ENCODE results near the gene DEK.

Gene DEK

DNA sequence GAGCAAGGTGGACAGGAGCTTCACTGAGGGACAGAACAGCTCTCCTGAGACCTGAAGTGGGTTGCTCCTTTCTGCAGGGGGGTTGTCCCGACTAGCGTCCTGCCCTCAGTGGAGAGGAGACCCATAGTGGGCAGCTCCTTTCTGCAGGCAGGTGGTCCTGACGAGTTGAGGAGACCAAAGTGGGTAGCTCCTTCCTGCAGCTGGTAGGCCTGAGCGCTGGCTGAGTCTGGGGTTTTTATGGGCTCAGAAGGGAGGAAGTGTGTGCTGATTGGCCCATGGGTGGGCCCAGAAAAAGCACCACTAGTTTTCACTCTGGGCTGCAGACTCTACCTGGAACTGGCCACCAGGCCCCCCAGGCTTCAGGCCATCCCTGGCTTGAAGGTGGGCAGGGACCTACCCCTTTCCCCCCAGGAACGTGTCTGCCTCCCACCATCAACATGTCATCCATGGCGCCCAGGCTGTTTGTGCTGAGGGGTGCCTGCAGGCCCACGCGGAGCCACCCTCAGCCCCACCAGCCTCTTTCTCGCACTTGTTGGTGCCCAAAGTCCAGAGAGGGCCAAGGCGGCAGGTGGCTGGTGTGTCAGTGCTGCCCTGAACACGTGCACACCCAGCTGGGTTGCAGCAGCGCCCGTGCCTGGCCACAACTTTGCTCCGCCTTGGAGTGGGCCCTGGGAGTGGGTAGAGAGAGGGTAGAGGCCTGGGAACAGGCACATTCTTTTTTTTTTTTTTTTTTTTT is 1.6 kb upstream of the DEK start:
- DNase-seq: no peak

DNA sequence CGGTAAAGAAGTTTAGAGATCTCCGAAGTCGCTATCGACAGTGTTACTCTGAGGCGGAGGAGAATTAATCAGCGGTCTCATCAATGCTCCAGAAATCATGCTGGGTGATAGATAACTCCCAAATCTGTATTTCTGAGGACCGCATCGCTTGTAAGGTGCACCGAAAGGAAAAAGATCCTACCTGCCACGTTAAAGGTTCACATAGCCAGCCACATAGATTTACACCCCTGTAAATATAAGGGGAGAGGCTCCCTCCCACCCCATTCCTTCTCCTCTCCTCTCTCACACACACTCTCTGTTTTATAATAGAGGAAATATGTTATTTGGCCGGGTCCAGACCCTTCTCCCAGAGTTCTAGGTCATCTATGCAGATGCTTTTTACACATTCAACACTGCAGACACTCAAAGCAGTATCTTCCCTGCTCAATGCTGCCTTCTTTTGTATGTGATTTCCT is 620 bp upstream of the DEK start:
- DNase-seq: peak in 2 of 4 experiments; percentile 4 to 7

DNA sequence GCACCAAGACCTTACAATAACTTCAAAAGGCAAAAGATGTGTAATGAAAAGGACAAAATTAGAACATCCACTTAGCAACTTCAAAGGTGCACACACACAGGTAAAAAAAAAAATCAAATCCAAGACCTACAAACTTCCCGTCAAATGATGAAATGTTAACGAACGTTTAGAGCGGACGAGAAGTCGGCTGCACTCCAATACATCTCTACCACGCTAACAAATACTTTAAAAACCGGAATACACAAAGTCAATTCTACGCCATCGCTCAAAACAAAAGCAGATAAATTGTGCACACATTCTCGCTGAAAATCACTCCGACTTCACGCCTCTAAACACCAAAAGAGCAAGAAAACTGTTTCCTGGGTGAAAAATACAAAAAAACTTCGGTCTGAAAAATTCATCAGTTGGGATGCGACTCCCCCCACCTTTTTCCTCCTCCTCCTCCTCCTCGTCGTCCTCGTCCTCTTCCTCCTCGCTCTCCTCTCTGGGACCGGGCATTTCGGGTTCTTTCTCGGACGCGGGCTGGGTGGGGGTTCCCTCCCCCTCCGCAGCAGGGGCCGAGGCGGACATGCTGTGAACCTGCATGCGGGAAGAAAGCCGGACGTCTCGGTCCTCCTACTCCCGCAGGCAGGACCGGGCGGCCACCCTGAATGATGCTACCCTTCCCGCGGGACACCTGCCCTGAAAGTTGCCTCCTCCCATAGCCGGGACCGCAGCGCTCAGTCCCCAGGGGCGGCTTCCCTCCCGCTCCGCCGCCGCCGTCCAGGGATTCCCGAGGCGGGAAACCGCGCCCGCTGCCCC is 712 bp downstream of the DEK start:
- peak in 3 of 4 experiments; percentile 11 to 24 (median 17) for DNase-seq

DNA sequence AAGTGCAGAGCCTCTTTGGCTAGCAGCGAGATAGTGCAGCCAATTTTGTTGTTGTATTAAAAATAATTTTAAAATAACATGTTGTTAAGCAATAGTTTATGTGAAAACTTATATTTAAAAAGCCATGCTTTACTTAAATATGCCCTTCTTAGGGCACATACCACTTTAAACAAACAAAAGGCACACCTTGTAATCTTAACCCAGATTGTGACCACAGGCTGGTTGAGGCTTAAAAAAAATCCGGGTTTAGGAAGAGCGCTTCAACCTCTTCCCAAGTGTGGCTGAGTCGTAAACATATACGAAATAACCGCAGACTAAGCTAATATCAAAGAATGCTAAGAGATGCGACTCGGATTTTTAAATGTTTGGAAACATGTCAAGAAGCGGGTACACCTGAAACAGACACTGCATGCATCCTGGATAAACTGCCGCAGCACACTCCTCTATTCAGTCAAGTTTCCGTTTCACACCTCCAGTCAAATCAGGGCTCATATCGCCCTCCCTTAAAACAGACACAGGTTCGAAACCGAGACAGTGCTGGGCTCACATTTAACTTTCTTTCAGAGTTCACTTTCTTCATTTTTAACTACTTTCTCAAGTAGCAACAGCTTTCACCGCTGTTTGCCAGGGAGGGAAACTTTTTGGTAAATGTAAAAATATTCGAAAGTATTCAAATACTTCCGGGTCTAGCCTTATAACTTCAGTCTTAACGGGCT is 1.5 kb downstream of the DEK start:
- DNase-seq: peak; percentile 7 to 16 (median 11)

DNA sequence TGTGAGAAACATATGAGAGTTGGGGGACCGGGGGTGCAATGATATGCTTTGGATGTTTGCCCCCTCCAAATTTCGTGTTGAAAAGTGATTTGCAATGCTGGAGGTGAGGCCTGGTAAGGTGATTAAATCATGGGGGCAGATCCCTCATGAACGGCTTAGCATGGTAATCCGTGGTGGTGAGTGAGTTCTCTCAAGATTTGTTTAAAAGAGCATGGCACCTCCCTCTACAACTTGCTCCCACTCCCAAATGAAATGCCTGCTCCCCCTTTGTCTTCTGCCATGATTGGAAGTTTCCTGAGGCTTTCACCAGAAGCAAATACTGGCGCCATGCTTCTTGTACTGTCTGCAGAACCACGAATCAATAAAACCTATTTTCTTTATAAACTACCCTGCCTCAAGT is 2.5 kb downstream of the DEK start:
- no peak for DNase-seq

DNA sequence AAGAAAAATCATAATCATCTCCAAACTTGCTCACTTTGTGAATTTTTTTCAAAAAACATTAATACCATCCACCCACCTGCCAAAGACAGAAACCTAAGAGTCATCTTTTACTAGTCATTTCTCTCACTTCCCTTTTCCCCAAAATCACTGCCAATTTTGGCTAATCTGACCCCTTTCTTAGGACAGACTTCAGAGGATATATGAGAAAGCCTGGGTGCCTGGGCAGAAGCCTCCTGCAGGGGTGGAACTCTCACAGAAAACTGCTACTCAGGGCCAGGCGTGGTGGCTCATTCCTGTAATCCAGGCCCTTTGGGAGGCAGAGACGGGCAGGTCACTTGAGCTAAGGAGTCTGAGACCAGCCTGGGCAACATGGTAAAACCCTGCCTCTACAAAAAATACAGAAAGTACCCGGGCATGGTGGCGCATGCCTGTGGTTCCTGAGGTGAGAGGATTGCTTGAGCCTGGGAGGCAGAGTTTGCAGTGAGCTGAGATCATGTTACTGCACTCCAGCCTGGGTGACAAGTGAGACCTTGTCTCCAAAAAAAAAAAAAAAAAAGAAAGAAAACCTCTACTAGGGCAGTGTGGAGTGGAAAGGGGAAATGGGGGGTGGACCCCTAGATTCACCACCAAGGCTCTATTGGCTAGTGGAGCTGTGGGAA is 3.8 kb downstream of the DEK start:
- DNase-seq: peak; percentile 70 to 91 (median 78)

DNA sequence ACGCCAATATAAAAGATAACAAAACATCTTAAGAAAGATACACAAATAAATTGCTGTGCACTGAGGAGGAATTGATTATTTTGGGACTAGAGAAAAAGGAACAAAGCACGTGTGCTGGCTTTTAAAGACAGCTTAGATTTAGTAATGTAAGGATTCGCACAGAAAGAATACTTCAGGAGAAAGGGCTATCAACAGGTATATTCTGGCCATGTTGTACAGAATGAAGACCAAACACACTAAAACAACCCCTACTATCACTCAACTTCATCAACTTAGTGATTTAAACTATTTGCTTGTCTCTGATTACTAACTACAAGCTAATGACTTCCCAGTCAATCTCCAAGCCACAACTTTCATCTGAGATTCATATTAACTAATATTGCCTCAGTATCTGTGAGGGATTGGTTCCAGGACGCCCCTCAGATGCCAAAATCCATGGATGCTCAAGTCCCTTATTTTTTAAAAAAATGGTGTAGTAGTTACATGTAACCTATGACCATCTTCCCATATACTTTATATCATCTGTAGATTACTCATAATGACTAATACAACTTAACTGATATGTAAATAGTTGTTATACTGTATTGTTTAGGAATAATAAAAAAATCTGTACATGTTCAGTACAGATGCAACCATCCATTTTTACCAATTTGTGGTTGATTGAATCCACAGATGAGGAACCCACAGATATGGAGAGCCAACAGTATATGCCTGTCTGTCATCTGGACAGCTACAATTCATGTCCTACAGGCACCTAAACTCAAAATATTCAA is 4.5 kb downstream of the DEK start:
- peak in 1 of 4 experiments; percentile 7 for DNase-seq

DNA sequence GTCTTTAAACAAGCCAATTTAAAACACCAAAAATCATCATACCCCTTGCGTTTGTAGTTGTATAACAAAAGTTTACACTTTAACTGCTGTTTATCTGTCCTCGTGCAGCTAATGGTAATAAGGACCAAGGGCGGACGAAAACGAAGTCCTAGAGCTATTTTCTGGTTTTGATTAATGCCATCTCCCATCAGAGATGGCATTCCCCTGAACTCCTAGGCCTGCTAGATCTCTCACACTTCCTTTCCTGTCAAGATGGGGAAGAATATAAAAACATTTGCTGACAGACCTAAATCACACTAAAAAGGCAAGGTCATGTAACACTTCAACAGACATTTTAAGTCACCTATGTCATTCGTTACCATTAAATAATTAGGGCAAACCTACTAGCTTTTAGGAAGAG is 9.5 kb downstream of the DEK start:
- DNase-seq: no peak

DNA sequence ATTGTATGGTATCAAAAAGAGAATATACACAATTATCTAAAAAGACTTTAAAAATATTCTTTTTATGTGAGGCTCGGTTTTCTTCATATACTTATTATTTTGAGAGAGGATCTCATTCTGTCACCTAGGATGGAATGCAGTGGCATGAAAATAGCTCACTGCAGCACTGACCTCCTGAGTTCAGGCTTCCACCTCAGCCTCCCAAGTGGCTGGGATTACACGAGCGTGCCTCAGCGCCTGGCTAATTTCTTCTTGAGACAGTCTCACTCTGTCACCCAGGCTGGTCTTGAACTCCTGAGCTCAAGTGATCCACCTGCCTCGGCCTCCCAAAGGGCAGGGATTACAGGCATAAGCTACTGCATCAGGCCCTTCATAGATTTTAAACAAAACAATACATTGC is 10.7 kb downstream of the DEK start:
- DNase-seq: no peak

DNA sequence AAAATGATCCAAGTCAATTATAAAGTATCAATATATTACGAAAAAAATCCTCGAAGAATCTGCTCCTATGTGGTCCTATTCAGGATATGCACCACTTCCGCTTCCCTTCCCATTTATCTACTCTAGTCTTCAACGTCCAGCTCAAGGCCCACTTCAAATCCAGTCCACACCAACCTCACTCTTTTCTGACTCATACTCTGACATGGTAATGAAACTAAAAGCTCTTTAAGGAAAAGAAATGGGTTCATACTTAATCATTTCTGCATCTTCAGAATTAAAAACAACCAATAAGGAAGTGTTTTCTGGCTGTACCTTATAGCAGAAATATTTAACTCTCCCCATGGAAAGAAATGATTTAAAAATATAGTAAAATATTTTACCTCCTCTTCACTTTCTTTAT is 15.1 kb downstream of the DEK start:
- DNase-seq: no peak

DNA sequence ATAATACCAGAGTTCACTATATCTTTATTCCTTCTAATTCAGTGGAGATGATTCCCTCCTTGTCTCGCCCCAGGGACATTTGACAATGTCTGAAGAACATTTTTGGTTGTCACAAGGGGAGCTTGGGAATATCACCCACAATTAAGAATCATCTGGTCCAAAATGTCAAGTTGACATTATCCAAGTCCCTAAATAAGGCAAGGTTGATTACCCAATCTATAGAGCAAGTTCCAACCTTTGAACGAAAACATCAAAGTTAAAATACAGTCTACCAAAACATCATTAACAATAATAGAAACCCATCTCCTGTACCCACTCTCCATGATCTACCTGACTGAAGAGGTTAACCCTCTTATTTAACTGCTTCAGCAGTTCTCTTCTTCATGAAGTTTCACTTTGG is 15.6 kb downstream of the DEK start:
- no peak for DNase-seq

DNA sequence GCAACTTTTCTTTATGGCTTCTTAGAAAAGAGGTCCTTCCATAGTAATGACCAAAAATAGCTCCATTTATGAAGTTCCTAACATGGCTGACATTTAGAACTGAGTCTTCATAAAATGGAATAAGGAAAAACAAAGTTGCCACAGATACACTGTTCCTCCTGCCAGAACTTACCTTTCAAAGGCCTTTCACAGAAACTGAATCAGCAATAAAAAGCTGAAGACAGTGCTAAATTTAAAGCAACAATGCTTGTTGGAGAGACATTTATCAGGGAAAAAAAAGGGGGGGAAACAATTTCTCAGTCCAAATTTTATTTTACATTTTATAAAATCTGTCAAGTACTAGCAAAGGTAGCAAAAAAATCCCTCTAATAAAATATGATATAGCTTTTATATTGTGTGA is 17.3 kb downstream of the DEK start:
- DNase-seq: no peak

DNA sequence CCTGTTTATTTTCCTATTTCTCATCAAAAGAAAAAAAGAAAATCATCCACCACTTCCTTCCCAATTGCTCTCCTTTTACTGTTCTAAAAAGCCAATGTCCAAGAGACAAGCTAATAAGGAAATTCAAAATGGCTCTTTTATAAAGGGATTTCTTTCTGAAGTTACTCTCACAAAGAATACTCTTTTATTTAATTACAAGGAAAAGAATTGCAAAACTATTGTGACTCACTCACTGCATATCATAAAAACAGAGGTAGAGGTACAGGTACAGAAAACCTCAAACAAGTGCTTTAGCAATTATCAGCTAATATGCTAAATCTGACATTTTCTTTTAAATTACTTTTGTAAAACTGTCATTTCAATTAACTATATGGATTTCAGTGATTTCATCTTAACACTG is 18.1 kb downstream of the DEK start:
- no peak for DNase-seq

DNA sequence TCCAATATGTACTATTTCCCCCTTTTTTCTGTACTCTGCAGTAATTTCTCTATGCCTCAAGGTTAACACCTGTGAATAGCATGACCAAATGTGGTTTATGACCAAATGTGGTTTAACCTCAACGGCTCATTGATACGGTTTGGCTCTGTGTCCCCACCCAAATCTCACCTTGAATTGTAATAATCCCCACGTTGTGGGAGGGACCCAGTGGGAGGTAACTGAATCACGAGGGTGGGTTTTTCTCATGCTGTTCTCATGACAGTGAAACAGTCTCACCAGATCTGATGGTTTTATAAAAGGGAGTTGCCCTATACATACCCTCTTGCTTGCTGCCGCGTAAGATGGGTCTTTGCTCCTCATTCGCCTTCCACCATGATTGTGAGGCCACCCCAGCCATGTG is 18.7 kb downstream of the DEK start:
- DNase-seq: no peak

DNA sequence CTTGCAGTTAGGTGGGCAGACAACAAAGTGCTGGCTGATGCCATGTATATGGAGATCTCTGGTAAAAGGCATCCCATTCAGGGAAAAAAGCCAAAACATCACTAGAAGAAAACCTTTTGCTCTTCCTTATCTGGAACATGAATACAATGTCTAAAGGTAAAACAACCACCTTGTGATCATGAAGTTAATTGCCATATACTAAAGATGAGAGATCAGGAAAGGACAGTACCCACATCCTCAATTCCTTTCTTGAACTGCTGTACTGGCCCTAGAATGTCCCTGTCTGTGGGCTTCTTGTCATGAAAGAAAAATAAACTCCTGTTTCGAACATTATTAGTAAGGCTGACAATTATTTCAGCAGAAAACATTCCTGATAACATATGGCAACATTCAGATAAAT is 19.3 kb downstream of the DEK start:
- DNase-seq: no peak

DNA sequence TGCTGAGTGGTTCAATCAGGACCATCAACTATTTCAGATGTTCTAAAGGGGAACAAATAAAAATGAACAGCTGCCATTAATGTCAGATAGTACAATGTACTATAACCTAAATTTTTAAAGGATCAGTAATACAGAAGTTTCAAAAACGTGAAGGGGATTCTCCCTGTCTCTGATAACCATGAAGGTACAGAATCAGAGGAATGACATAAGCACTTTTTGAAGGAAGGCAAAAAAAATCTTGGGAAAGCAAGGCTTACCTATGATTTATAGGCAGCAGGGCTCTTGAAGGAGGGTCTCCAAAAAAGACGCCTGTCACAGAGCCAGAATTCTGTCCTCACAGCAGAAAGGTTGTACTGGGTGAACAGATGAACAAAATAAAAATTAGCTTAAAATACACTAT is 20.1 kb downstream of the DEK start:
- DNase-seq: no peak

DNA sequence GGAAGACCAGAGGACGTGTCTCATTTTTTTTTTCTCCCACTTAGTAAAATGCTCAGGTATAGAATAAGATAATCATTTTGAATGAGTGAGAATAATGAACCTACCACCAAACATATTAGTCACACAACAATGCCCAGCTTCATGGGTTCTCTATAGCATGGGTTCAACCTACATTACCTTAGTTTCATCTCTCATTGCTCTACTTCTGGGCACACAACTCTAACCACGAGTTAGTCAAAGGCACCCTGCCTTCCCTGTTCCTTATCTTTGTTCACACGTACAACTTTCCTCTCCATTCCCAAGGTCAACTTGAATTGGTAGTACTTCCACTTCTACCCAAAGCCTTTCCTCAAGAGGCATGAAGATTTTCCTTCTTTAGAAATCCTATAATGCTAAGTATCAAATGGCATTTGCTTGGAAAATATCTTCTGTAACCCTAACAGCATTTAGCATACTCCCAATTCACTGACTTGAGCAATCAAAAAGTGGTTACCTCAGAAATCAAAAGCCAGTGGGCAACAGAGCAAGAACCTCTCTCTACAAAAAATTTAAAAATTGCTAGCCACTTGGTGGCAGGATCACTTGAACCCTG is 20.9 kb downstream of the DEK start:
- no peak for DNase-seq

DNA sequence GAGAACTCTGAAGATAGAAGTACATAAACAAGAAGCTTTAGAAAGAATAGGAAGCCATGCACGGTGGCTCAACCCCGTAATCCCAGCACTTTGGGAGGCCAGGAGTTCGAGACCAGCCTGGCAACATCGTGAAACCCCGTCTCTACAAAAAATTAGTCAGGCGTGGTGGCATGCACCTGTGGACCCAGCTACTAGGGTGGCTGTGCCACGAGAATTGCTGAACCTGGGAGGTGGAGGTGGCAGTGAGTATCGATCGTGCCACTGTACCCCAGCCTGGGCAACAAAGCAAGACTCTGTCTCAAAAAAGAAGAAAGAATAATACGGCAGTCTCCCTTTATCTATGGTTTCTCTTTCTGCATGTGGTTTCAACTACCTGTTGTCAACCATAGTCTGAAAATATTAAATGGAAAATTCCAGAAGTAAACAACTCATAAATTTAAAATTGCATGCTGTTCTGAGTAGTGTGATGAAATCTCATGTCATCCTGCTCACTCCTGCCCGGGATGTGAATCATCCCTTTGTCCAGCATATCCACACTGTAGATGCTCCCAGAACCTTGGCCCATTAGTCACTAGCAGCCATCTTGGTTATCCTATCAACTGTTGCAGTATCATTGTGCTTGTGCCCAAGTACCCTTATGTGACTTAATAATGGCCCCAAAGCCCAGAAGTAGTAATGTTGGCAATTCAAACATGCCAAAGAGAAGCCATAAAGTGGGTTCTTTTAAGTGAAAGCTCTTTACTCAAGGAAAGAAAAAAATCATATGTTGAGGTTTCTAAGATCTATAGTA is 22.1 kb downstream of the DEK start:
- DNase-seq: peak in 2 of 4 experiments; percentile 4 to 29

DNA sequence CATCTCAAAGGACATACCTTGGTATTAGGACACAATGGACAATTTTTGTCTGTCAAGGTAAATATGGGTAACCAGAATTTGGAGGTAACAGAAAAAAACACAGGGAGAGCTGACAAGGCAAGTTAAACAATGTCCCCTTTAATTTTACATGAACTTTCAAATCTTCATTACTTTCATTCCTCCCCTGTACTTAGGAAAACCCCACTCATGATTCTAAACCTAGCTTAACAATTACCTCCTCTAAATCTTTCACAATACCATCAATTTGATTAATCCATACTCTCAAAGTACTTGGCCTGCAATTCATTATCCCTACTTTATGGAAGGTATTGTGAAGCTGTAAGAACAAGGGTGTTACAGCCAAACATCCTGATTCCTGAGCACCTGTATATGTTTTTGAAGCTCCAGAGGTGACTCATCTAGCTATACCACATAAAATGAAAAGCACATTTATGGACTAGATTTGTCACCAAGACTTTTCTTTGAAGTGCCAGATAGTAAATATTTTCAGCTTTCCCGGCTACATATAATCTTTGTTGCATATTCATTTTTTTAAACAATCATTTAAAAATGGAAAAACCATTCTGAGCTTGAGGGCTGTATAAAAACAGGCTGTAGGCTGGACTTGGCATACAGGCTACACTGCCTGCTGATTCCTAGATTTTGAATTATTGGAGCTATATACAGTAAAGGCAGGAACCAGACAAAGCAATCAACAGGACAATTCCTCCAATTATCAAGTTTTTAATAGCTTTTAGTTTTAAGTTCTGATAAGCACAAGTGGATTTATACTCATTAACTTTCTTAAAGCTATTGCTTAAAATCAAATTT is 22.9 kb downstream of the DEK start:
- DNase-seq: no peak

DNA sequence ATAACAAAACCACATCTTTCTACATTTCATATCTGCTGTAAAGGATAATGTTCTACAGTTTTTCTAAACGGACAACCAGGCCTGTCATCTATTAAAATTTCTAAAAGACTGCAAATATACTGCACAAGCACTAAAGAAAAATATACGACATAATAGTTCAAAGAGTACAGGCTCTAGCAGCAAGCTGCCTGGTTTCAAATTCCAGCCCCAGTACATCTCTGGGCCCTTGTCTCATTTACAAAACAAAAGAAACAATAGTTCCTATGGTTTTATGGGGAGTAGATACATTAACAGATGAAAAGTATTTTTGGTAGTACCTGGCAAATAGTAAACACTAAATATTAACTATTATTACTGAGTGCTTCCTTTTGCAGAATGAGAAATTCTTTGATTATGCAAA is 24.1 kb downstream of the DEK start:
- no peak for DNase-seq
